BLaER1 (cell line): ENCODE measurements around the gene ASAP3.
A peak's percentile ranks its signal among the peaks of the same experiment; 100 is the strongest.

Experiments used
- H3K27ac ChIP-seq: shearing (Covaris generic); formaldehyde crosslinking; 2 replicates; pipeline ENCODE4 v1.8.1; 2022
- H3K27me3 ChIP-seq: shearing (Covaris generic); formaldehyde crosslinking; 2 replicates; pipeline ENCODE4 v1.8.1; 2022
- H3K36me3 ChIP-seq: shearing (Covaris generic); formaldehyde crosslinking; 2 replicates; pipeline ENCODE4 v1.8.1; 2022
- H3K4me1 ChIP-seq: shearing (Covaris generic); formaldehyde crosslinking; 2 replicates; pipeline ENCODE4 v1.8.1; 2022
- H3K4me2 ChIP-seq: shearing (Covaris generic); formaldehyde crosslinking; 2 replicates; pipeline ENCODE4 v1.8.1; 2022
- H3K4me3 ChIP-seq: shearing (Covaris generic); formaldehyde crosslinking; 2 replicates; pipeline ENCODE4 v1.8.1; 2022
- H3K9ac ChIP-seq: shearing (Covaris generic); formaldehyde crosslinking; 2 replicates; pipeline ENCODE4 v1.8.1; 2022
- H3K9me3 ChIP-seq: shearing (Covaris generic); formaldehyde crosslinking; 2 replicates; pipeline ENCODE4 v1.8.1; 2022
- H4K20me1 ChIP-seq: shearing (Covaris generic); formaldehyde crosslinking; 2 replicates; pipeline ENCODE4 v1.8.1; 2022
- Cebpa-rat ChIP-seq: shearing (Covaris generic); IDR thresholded peaks from 2 replicates; pipeline ENCODE4 v1.8.1; 2022

The ASAP3 gene

DNA sequence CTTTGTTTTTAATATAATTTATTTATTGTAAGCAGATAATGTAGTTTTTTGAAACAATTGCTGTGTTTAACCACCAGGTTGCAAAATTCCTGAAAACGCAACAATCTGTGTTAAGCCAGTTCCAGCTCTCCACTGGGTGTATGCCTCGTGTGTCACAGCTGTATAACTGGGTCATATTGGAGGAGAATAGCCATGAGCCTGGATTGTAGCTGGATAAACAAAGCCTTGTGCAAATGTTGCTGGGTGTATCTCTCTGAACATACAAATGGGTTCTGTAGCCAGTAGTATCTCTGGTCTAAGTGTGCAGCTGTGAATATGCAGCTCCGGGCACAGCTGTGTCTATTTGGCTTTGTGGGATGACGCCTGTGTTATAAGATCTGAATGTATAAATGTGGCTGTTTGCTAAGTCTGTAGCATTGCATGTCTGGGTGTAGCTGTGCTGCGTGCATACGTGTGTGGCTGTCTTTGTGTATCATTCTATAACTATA, 62.2 kb downstream of the ASAP3 start:
- no peak overlapping the region for H3K27ac ChIP-seq
- H3K4me2 ChIP-seq = no peak overlapping the region

DNA sequence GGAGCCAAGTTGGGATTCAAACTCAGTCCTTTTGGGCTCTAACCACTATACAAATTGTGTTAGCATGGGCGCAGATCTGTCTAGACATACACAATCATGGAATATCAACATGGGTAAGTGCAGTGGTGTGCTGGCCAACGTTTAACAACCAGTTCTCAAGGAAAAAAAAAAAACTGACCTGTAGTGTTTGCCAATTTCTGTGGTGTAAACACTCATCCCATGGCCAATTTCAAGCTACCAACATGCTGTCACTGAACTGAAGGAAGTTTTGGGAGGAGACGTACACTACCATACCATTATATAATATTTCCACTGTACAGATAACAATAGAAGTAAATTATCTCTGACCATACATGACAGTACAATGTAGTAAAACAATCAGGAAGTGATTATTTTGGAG, 62.6 kb downstream of the ASAP3 start:
- Histone ChIP-seq H3K36me3 (no peaks in the 10 kb centered on the region), H3K27me3 (peaks cover 47% of the 10 kb centered on the region), H3K9me3 (no peaks in the 10 kb centered on the region), H3K9ac (no peak overlapping the region), H3K27ac (no peak overlapping the region), H4K20me1 (no peaks in the 10 kb centered on the region; the same call in 1 of the 2 replicates), H3K4me3 (no peak overlapping the region), H3K4me1 (peaks cover 25% of the 10 kb centered on the region), H3K4me2 (no peak overlapping the region)
- no peak for TF ChIP-seq Cebpa-rat

More for the DNA sequence above, 62.2 kb downstream of the ASAP3 start:
- H3K4me3 ChIP-seq = no peak overlapping the region
- H3K27me3 ChIP-seq = peaks cover 51% of the 10 kb centered on the region
- H4K20me1 ChIP-seq = no peaks in the 10 kb centered on the region; the same call in 1 of the 2 replicates
- H3K9ac ChIP-seq = no peak overlapping the region
- H3K36me3 ChIP-seq = no peaks in the 10 kb centered on the region
- H3K9me3 ChIP-seq = no peaks in the 10 kb centered on the region
- TF ChIP-seq Cebpa-rat = no peak
- peaks cover 25% of the 10 kb centered on the region for H3K4me1 ChIP-seq

DNA sequence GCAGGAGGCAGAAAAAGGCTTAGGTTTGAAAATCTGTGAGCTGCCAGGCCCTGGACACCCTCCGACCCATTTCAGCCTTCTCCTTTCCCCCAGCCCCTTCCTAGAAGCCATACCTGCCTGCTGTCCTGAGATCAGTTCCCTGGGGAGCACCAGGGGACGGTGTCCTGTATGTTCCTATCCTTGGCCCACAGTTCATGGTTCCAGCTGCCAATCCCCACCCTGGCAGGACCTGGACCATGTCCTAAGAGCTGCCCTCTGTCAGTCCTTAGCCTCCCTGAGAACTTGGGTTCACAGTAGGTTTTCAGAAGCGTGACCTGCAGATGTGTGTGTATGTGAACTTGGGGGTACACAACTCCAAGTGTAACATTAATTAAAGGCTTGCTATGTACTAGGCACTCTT, 63.2 kb downstream of the ASAP3 start:
- H4K20me1 ChIP-seq = no peaks in the 10 kb centered on the region; the same call in 1 of the 2 replicates
- H3K4me1 ChIP-seq = peaks cover 24% of the 10 kb centered on the region
- H3K9me3 ChIP-seq = no peaks in the 10 kb centered on the region
- H3K27me3 ChIP-seq = peaks cover 41% of the 10 kb centered on the region
- no peak overlapping the region for H3K4me3 ChIP-seq
- H3K9ac ChIP-seq = no peak overlapping the region
- H3K4me2 ChIP-seq = no peak overlapping the region
- no peaks in the 10 kb centered on the region for H3K36me3 ChIP-seq
- H3K27ac ChIP-seq = no peak overlapping the region
- no peak for TF ChIP-seq Cebpa-rat

DNA sequence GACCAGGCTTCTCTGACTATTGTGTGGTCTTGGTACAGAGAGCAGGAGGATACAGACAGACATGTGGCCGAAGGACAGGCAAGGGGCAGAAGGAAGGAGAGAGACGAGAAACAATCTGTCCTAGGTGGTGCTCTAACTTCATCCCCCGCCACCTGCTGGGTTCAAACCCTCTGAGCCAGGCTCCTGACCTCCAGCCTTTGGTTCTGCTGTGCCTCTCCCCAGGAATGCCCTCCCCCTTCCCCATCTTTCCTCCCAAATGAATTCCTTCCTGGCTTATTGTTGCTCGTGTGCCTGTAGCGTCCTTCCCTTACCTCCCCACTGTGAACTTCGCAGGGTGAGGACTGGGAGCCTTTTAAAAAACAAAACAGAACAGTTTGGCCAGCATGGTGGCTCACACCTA, 64.8 kb downstream of the ASAP3 start:
- H3K36me3 ChIP-seq = no peaks in the 10 kb centered on the region
- H3K4me1 ChIP-seq = peaks cover 10% of the 10 kb centered on the region
- TF ChIP-seq Cebpa-rat = no peak
- no peak overlapping the region for H3K9ac ChIP-seq
- no peak overlapping the region for H3K4me3 ChIP-seq
- H3K9me3 ChIP-seq = no peaks in the 10 kb centered on the region
- H4K20me1 ChIP-seq = no peaks in the 10 kb centered on the region; the same call in 1 of the 2 replicates
- no peak overlapping the region for H3K27ac ChIP-seq
- no peak overlapping the region for H3K4me2 ChIP-seq
- peaks cover 25% of the 10 kb centered on the region for H3K27me3 ChIP-seq

DNA sequence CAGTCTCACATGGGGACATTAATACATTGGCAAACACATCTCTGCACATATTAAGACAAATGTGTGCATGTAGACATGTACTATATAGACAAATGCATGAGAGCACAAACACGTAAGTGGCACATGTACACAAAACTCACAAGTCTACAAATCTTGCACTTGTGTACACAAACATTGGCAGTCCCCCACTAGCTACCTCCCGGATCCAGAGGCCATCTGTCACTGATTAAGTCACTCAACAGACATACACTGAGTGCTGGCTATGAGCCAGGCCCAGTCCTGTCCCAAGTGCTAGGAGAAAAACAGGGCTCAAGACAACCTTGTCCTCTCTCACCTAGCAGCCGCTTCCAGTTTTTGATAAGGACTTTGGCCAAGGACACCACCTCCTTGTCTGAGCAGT, 66.4 kb downstream of the ASAP3 start:
- peaks cover 9% of the 10 kb centered on the region for H3K27me3 ChIP-seq
- no peaks in the 10 kb centered on the region; the same call in 1 of the 2 replicates for H4K20me1 ChIP-seq
- no peak for TF ChIP-seq Cebpa-rat
- no peak overlapping the region for H3K9ac ChIP-seq
- H3K4me1 ChIP-seq = peaks cover 5% of the 10 kb centered on the region
- H3K27ac ChIP-seq = no peak overlapping the region
- H3K4me2 ChIP-seq = no peak overlapping the region
- H3K36me3 ChIP-seq = no peaks in the 10 kb centered on the region
- H3K9me3 ChIP-seq = no peaks in the 10 kb centered on the region
- no peak overlapping the region for H3K4me3 ChIP-seq

DNA sequence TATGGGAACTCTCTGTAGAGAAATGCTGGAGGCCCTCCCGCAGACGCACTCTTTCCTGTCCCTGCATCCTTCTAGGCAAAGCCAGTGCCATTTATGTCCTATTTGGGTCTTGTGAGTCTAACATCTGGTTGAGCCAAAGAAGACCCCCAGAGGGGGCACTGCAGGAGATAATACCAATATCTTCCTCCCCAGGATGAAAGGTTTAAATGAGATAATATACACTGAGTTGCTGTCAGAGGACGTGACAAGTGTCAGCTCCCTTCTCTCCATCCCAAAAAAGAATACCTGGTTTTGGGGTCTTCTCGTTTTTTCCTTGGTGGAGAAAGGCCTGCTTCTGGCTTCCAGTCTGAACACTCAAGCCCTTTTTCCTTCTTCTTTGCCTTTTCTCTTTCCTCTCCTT, 67.0 kb downstream of the ASAP3 start:
- Histone ChIP-seq H3K4me2 (no peak overlapping the region), H3K36me3 (no peaks in the 10 kb centered on the region), H3K4me1 (no peaks in the 10 kb centered on the region), H4K20me1 (no peaks in the 10 kb centered on the region), H3K27ac (no peak overlapping the region), H3K9me3 (no peaks in the 10 kb centered on the region), H3K4me3 (no peak overlapping the region), H3K27me3 (peaks cover 3% of the 10 kb centered on the region), H3K9ac (no peak overlapping the region)
- TF ChIP-seq Cebpa-rat = no peak

DNA sequence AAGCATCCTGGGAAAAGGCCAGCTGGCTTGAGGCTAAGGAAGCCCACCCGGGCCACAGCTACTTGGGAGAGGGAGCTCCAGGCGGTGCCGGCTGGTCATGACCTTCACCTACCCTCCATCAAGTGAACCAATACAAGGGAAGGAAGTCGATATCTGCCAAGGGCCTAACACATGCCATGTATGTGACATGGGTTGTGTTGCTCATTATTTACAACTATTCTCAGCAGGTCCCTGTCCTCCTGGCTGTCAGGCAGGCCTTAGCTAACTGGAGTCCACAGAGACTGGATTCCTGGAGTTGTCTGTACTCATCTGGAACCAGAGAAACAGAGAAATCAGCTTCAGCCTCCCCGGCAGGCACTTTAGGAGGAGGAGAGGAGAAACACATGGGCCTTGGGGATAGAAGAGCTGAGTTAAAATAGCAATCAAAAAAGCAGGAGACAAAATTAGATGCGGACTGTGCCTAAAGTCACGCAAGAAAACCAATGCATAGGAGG, 75.1 kb downstream of the ASAP3 start:
- no peak overlapping the region for H3K4me2 ChIP-seq
- no peaks in the 10 kb centered on the region for H3K27me3 ChIP-seq
- H3K36me3 ChIP-seq = no peaks in the 10 kb centered on the region
- no peak overlapping the region for H3K27ac ChIP-seq
- H3K4me1 ChIP-seq = peaks cover 7% of the 10 kb centered on the region
- no peak overlapping the region for H3K4me3 ChIP-seq
- no peaks in the 10 kb centered on the region for H4K20me1 ChIP-seq
- no peak overlapping the region for H3K9ac ChIP-seq
- H3K9me3 ChIP-seq = no peaks in the 10 kb centered on the region
- TF ChIP-seq Cebpa-rat = no peak

DNA sequence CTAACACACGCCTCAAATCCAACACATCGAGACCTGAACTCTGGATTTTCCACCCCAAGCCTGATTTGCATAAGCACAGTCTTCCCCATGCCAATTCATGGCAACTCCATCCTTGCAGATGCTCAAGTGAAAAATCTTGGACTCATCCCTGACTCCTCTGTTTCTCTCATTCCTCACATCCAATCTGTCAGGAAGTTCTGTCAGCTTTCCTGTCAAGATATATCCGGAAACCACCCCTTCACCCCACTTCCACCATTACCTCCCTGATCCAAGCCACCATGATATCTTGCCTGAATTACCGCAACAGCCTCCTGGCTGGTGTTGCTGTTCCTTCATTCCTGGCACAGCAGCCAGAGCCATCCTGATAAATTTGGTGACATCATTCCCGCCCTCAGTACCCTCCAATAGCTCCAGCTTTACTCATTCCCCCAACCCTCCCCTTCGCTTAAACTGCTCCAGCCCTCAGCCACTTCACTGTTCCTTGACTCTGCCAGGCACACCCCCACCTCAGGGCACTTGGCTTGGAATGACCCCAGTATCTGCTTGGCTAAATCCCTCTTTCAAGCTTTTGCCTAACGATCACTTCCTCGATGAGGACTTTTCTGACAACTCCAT, 76.9 kb downstream of the ASAP3 start:
- Histone ChIP-seq H3K27me3 (no peaks in the 10 kb centered on the region), H3K9ac (no peak overlapping the region), H4K20me1 (no peaks in the 10 kb centered on the region), H3K36me3 (no peaks in the 10 kb centered on the region), H3K4me3 (no peak overlapping the region), H3K4me1 (peaks cover 22% of the 10 kb centered on the region), H3K9me3 (no peaks in the 10 kb centered on the region), H3K4me2 (no peak overlapping the region), H3K27ac (no peak overlapping the region)
- TF ChIP-seq Cebpa-rat = no peak

DNA sequence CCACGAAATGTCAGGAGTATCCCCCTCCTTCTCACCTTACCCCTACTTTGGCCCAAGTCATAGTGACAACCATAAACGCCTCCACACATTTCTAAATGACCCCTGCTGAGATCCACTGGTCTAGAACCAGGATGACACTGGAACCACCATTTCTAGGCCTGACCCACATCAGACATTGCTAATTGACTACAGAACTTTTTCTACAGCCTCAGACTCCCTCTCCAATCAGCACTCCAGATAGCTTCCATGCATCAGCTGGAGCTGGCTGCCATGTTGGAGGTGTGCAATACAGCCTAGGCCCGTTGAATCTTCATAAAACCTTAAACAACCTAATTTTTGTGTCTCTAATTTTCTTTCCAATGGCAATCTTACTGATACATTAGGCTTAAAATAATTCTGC, 78.0 kb downstream of the ASAP3 start:
- H3K4me1 ChIP-seq = peaks cover 31% of the 10 kb centered on the region
- no peak overlapping the region for H3K4me3 ChIP-seq
- H3K27ac ChIP-seq = no peak overlapping the region
- H3K36me3 ChIP-seq = no peaks in the 10 kb centered on the region
- no peak for TF ChIP-seq Cebpa-rat
- no peak overlapping the region for H3K4me2 ChIP-seq
- H3K9me3 ChIP-seq = no peaks in the 10 kb centered on the region
- no peaks in the 10 kb centered on the region for H3K27me3 ChIP-seq
- no peak overlapping the region for H3K9ac ChIP-seq
- H4K20me1 ChIP-seq = no peaks in the 10 kb centered on the region

DNA sequence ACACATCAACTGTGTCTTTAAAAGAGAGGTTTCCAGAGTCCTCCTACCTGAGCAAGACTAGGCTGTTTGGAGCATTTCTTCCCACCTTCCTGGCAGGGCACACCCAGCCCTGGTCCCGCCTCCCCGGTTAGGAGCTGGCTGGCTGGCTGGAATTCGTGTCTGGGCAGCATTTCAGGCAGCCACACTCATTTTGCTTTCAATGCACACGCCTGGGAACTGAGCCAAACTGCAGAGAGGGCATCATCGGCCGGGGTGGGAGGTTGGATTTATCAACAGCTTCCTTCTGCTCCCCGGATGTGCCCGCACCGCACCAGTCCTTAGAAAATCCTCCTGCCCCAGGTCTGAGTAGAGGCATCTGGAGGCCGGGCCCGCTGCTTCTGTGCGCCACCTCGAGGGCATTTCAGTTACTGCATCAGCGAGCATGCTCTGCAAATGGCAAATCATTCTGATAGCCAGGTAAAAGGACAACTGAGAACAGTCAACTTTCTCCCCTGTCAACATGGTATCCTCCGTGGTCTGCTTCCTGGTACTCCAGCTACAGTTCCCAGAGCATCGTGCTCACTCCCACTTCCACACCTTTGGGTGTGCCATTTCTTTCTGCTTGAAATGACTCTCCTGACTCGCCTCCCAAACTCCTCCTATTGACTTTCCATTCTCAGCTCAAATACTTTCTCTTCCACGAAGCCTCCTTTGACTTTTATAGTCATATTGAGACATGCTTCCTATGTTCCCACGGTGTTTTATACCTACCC, 80.1 kb downstream of the ASAP3 start:
- no peaks in the 10 kb centered on the region for H3K9me3 ChIP-seq
- peaks cover 32% of the 10 kb centered on the region for H3K4me1 ChIP-seq
- no peak overlapping the region for H3K27ac ChIP-seq
- H3K27me3 ChIP-seq = no peaks in the 10 kb centered on the region
- no peak overlapping the region for H3K9ac ChIP-seq
- H3K4me3 ChIP-seq = no peak overlapping the region
- H3K36me3 ChIP-seq = no peaks in the 10 kb centered on the region
- H3K4me2 ChIP-seq = peak overlapping the region; percentile 53
- TF ChIP-seq Cebpa-rat = no peak
- no peaks in the 10 kb centered on the region for H4K20me1 ChIP-seq
